GM12801 (cell line): Measurements from ENCODE around the gene ZNF709.

Experiments used
- TF ChIP-seq, protein P1 (sequence below): IDR thresholded peaks from one replicate; pipeline ENCODE4 v1.5.1; 2011; ENCODE audit warnings: control low read depth; ENCODE audit not compliant: insufficient read length; ENCODE audit errors: extremely low read depth

The ZNF709 gene

DNA sequence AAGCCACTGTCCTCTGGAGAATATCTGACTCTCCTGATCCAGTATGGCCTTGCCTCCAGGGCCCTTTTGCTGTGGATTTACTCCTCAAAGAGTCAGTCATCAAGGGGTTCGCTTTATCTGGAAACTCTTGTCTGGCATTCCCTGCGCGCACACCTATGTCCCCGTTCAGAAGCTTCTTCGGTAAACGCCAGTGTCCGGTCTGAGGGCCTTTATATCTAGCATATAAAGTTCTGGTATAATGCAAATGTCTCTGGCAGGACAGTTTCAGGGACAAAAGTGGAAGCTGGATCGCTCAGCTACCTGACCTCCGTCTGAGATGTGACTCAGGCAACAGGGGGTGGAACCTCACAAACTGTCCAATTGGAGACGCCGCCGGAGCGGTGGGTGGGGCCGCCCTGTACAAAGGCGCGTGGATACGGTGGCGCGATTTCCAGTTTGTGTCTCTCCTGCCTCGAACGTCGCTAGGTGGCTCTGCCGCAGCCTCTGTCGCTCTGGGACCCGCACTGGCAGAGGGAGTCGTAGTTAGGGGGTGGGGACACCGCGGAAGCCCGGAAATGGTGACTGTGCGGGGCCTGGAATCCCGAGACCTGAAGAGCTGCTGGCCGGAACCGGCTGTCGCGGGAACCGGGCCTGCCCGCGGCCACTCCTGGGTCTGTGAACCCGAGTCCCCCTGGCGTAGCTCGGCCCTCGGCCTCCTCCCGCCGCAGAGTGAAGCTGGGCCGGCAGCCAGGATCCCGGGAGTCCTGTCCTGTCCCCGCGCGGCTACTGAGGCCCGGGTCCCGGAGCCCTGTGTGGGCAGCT lies 10.6 kb upstream of the ZNF709 start:
- TF ChIP-seq, protein P1, sequence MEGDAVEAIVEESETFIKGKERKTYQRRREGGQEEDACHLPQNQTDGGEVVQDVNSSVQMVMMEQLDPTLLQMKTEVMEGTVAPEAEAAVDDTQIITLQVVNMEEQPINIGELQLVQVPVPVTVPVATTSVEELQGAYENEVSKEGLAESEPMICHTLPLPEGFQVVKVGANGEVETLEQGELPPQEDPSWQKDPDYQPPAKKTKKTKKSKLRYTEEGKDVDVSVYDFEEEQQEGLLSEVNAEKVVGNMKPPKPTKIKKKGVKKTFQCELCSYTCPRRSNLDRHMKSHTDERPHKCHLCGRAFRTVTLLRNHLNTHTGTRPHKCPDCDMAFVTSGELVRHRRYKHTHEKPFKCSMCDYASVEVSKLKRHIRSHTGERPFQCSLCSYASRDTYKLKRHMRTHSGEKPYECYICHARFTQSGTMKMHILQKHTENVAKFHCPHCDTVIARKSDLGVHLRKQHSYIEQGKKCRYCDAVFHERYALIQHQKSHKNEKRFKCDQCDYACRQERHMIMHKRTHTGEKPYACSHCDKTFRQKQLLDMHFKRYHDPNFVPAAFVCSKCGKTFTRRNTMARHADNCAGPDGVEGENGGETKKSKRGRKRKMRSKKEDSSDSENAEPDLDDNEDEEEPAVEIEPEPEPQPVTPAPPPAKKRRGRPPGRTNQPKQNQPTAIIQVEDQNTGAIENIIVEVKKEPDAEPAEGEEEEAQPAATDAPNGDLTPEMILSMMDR: no peak

DNA sequence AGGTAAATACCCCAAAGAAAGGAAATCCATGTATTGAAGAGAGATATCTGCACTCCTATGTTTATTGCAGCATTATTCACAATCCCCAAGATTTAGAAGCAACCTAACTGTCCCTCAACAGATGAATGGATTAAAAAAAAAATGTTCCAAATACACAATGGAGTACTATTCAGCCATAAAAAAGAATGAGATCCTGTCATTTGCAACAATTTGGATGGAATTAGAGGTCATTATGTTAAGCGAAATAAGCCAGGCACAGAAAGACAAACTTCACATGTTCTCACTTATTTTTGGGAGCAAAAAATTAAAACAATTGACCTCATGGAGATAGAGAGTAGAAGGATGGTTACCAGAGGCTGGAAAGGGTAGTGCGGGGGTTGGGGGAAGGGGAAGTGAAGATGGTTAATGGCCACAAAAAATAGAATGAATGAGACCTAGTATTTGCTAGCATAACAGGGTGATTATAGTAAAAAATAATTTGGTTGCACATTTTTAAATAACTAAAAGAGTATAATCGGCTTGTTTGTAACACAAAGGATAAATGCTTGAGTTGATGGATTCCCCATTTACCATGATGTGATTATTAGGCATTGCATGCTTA lies 9.7 kb upstream of the ZNF709 start:
- TF ChIP-seq, protein P1: no peak

DNA sequence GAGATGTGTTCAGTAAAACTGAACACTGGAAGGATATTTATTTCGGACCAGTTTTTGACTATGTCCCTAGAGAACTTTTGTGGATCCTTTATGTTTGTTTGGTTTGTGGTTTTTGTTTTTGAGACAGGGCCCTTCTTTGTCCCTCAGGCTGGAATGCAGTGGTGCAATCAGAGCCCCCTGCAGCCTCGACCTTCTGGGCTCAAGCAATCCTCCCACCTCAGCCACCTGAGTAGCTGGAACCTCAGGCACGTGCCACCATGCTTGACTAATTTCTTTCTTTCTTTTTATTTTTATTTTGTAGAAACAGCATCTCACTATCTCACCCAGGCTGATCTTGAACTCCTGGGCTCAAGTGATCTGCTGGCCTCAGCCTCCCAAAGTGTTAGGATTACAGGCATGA lies 955 bp upstream of the ZNF709 start:
- TF ChIP-seq, protein P1: no peak

DNA sequence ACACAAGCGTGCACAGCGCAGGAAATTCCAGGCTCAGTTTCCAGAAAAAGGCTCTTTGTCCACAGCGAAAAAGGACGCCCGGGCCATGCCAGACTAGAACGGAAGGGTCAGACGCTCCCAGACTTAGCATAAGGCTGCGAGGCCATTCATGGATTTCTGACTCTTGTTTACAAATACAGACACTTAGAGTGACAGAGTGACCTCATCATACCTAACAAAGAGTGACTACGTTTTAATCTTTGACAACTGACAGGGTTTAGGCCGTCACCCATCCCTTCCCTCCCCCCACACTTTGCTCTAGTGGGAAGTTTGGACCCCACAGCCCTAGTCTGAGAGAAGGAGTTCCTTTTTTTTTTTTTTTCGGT lies 418 bp upstream of the ZNF709 start:
- TF ChIP-seq, protein P1: no peak

DNA sequence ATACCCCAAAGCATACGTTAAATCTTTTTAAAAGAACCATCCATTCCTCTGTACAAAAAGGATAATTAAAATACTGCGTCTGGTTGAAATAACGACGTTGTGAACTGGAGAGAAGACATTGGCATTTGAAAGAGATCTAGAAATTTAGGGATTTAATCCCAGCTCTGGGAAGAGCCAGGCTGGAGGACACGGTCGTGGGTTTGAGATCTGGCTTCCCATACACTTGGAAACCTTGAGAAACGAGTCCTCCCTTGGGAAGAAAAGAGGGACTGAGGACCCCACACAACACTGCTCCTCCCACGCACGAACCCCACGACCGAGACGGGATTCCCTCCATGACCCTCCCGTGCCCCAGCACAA lies 625 bp downstream of the ZNF709 start:
- TF ChIP-seq, protein P1: no peak

DNA sequence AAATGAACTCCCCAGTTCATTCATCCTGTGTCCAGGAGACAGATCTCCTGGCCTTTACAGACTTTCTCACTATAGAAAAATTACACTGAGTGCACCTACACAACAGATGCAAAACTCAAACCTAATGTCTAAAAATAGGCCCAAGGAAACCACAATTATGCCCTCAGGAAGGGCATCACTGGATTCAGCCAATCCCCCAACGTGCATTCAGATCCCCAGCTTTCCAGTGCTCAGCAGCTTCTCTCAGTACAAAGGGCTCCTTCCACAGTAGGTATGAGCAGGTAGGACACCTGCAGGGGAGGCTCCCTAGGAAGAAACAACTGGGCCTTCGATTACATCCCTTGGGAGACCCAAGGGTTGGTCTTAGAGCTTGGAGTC lies 2.1 kb downstream of the ZNF709 start:
- TF ChIP-seq, protein P1: no peak

DNA sequence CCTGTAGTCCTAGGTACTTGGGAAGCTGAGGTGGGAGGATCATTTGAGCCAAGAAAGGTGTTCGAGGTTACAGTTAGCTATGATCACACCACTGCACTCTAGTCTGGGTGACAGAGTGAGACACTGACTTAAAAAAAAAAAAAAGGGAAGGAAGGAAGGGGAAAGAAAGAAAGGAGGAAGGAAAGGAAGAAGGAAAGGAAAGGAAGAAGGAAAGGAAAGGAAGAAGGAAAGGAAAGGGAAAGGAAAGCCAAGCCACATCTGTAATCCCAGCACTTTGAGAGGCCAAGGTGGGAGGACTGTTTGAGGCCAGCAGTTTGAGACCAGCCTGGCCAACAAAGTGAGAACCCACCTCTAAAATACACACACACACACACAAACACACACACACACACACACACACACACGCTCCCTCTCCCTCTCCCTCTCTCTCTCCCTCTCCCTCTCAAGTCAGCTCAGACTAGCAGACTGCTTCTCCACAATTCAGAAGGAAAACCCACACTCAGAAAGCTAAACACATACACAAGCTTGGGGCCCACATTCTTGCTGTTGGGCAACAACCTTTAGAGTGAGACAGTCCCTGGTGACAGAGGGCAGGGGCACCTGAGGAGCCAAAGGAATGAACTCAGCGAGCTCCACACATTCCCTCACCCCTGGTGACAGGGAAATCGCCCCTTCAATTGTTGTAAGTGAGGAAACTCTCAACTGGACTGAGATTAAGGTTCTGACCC lies 2.7 kb downstream of the ZNF709 start:
- TF ChIP-seq, protein P1: no peak
